Neural progenitor cell (in vitro differentiated cells): Measurements from ENCODE around the gene WDR33.

Experiments
- CTCF ChIP-seq: fragments of 200-600 bp; sonication (generic); IDR thresholded peaks from 2 replicates; pipeline ENCODE4 v1.5.1; 2017; ENCODE audit warnings: antibody characterized with exemption, mild to moderate bottlenecking
- EZH2 ChIP-seq: fragments of 200-600 bp; sonication (generic); IDR thresholded peaks from 2 replicates; pipeline ENCODE4 v1.6.1; 2017; ENCODE audit warnings: antibody characterized with exemption, mild to moderate bottlenecking, moderate library complexity
- EZH2phosphoT487 ChIP-seq: fragments of 200-600 bp; sonication (generic); IDR thresholded peaks from 2 replicates; pipeline ENCODE4 v1.6.1; 2017; ENCODE audit warnings: antibody characterized with exemption

GRCh38 chr2:127796389-127796788 lies 14.6 kb downstream of the WDR33 start:
- TF ChIP-seq CTCF: no peak
- no peak for TF ChIP-seq EZH2
- TF ChIP-seq EZH2phosphoT487: no peak
